ENCODE results near the gene ASB6. TPM values are rescaled to one million over a fixed set of nuclear protein-coding genes. Genes with fewer than 3 reads are reported as not detected.

ASB6 gene
- total RNA-seq, 1 donor from 2014 or later = 26.2 TPM

DNA sequence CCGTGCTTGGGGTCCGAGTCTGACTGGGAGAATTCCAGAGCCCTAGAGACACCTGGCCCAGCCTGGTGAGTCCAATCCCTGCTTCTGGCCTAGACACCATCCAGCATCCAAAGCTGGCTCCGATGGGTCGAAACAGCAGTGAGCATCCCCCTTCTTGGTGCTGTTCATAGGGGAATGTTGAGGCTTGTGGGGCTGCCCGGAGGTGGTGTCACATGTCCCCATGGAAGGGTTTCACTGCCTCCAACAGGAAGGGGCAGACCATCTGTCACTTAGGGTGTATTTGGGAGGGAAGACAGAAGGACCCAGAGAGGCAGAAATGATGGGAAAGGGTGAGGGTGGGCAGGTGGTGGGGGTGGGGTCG, 34.9 kb downstream of the ASB6 start:
- Mint-ChIP-seq H3K36me3 (ENCODE audit: low read depth, unreplicated experiment) (no peaks in the 10 kb centered on the region), H3K27me3 (ENCODE audit: unreplicated experiment) (peaks cover 7% of the 10 kb centered on the region), H3K9me3 (ENCODE audit: unreplicated experiment) (no peaks in the 10 kb centered on the region), H3K27ac (ENCODE audit: unreplicated experiment) (no peak overlapping the region), H3K4me3 (ENCODE audit: unreplicated experiment) (no peak overlapping the region), H3K4me1 (ENCODE audit: unreplicated experiment) (peaks cover 23% of the 10 kb centered on the region)
- TF ChIP-seq, protein P1, sequence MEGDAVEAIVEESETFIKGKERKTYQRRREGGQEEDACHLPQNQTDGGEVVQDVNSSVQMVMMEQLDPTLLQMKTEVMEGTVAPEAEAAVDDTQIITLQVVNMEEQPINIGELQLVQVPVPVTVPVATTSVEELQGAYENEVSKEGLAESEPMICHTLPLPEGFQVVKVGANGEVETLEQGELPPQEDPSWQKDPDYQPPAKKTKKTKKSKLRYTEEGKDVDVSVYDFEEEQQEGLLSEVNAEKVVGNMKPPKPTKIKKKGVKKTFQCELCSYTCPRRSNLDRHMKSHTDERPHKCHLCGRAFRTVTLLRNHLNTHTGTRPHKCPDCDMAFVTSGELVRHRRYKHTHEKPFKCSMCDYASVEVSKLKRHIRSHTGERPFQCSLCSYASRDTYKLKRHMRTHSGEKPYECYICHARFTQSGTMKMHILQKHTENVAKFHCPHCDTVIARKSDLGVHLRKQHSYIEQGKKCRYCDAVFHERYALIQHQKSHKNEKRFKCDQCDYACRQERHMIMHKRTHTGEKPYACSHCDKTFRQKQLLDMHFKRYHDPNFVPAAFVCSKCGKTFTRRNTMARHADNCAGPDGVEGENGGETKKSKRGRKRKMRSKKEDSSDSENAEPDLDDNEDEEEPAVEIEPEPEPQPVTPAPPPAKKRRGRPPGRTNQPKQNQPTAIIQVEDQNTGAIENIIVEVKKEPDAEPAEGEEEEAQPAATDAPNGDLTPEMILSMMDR (IDR thresholded peaks at IDR 0.05; ENCODE audit: unreplicated experiment) = no peak
- no peak for DNase-seq (ENCODE audit: low spot score)

DNA sequence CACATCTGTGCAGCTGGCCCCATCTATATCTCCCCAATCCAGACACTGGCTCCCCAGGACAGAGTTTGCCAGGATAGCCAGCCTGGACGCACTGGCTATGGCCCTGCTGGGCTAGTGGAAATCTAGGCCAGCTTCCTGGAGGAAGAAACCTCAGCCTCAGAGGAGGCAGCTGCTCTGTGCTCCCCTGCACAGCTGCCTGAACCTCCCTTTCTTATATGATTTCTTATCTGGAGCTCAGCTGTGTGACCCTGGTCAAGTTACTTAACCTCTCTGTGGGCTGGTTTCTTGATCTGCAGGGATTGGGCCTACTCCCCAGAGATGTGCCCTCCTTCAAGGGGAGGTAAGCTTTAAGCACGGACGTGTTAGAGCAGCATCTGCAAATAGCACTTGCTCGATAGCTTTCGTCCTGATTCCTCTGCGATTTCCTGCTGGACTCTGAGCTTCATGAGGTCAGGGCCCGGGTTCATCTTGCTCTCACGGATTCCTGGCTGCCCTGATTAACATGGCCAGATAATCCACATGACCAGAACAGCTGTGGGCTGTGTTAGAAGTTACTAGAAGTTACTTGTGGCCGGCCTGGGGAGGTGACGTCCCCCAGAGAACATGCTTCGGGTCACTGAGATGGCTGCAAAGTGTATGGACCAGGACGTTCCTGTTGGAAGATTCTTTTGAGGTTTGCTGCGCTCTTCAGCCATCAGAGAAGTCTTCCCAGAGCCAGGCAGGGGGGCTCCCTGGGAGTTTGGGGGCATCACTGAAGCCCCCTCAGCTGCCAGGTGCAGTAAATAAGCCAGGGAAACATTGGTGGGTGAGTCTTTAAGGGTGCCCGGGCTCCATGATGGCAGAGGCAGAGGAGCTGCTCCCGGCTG, 35.6 kb downstream of the ASB6 start:
- Mint-ChIP-seq H3K27ac (ENCODE audit: unreplicated experiment) (no peak overlapping the region), H3K4me3 (ENCODE audit: unreplicated experiment) (no peak overlapping the region), H3K9me3 (ENCODE audit: unreplicated experiment) (no peaks in the 10 kb centered on the region), H3K27me3 (ENCODE audit: unreplicated experiment) (peaks cover 6% of the 10 kb centered on the region), H3K36me3 (ENCODE audit: low read depth, unreplicated experiment) (no peaks in the 10 kb centered on the region), H3K4me1 (ENCODE audit: unreplicated experiment) (peaks cover 23% of the 10 kb centered on the region)
- DNase-seq (ENCODE audit: low spot score) = no peak
- TF ChIP-seq, protein P1 (IDR thresholded peaks at IDR 0.05; ENCODE audit: unreplicated experiment) = no peak

DNA sequence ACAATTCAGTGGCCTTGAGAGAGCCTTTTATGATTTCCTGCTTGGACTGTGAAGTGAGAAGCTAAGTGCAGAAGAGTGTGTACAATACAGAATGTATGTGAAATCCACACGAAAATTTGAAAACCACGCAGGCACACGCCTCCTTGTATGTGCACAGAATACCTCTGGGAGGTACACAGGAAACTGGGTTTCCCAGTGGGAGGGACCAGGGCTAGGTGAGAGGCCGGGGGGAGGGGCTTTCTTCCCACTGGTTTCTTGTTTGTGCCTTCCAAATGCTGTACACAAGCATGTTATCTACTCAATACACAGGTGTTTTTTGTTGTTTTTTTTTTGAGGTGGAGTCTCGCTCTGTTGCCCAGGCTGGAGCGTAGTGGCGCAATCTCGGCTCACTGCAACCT, 37.2 kb downstream of the ASB6 start:
- peak overlapping the region; percentile 54 for H3K27ac Mint-ChIP-seq (ENCODE audit: unreplicated experiment)
- peaks cover 5% of the 10 kb centered on the region for H3K27me3 Mint-ChIP-seq (ENCODE audit: unreplicated experiment)
- H3K9me3 Mint-ChIP-seq (ENCODE audit: unreplicated experiment) = no peaks in the 10 kb centered on the region
- H3K4me1 Mint-ChIP-seq (ENCODE audit: unreplicated experiment) = peaks cover 18% of the 10 kb centered on the region
- no peaks in the 10 kb centered on the region for H3K36me3 Mint-ChIP-seq (ENCODE audit: low read depth, unreplicated experiment)
- no peak overlapping the region for H3K4me3 Mint-ChIP-seq (ENCODE audit: unreplicated experiment)
- TF ChIP-seq, protein P1 (IDR thresholded peaks at IDR 0.05; ENCODE audit: unreplicated experiment) = no peak
- no peak for DNase-seq (ENCODE audit: low spot score)

DNA sequence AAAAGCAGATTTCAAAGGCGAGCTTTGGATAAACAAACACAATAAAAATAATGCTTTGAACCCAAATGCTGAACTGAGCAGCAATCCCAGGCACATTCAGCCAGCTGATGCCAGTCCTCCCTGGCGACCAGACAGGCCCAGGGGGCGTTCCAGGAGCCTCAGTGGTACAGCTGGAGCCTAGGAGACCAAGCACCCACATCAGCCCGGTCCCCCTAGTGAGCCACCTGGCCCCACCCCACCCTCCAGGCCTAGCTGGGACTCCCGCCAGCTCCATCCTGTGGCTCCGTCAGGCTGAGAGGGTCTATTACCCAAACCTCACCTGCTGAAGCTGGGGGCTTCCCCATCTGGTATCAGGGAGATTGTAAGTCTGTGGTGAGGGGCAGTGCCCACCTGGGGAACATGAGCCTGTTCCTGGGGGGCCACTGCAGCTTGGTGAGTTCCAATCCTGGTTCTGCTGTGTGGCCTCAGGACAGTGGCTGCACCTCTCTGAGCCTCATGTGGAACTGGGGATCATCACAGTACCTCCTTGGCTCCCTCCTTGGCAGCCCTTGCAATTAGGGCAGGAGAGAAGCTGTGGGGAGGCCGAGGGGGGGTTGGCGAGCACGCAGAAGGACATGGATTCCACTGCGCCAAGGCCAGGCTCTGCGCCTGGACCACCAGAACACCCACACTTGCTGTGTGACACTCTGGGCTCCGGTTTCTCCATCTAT, 37.7 kb downstream of the ASB6 start:
- Mint-ChIP-seq H3K27me3 (ENCODE audit: unreplicated experiment) (peaks cover 6% of the 10 kb centered on the region), H3K27ac (ENCODE audit: unreplicated experiment) (peak overlapping the region; percentile 54), H3K9me3 (ENCODE audit: unreplicated experiment) (no peaks in the 10 kb centered on the region), H3K4me3 (ENCODE audit: unreplicated experiment) (no peak overlapping the region), H3K36me3 (ENCODE audit: low read depth, unreplicated experiment) (no peaks in the 10 kb centered on the region), H3K4me1 (ENCODE audit: unreplicated experiment) (peaks cover 17% of the 10 kb centered on the region)
- no peak for DNase-seq (ENCODE audit: low spot score)
- TF ChIP-seq, protein P1 (IDR thresholded peaks at IDR 0.05; ENCODE audit: unreplicated experiment) = no peak

Measured in endothelial cell (in vitro differentiated cells).